Stomach (tissue), 9 donors: ENCODE measurements around the gene HSPA12B. TPM values are rescaled to one million over a fixed set of nuclear protein-coding genes. Genes with fewer than 3 reads are reported as not detected.

ENCODE experiments used
- DNase-seq, 2 donors: peaks; one replicate each; pipeline versions ENCODE4 v3.0.0 to v3.0.0-alpha.2; 2013 to 2019
- H3K27ac ChIP-seq, 5 donors: fragments of 200-600 bp in 4 of 5; sonication (generic) in 4 of 5; one replicate each; pipeline ENCODE4 v1.5.1; 2013 to 2019; ENCODE audit warnings: mild to moderate bottlenecking in 1 of 5, moderate library complexity in 1 of 5
- H3K27me3 ChIP-seq, 3 donors: fragments of 200-600 bp; sonication (generic); one replicate each; pipeline ENCODE4 v1.5.1; 2017 to 2019; ENCODE audit warnings: mixed run types in 1 of 3
- H3K36me3 ChIP-seq, 4 donors: fragments of 200-600 bp; sonication (generic); 1 replicate in 3 of 4; 2 replicates in 1 of 4; pipeline ENCODE4 v1.5.1; 2016 to 2019
- H3K4me1 ChIP-seq, 4 donors: fragments of 200-600 bp; sonication (generic); one replicate each; pipeline ENCODE4 v1.5.1; 2016 to 2019
- H3K4me3 ChIP-seq, 4 donors: fragments of 200-600 bp; sonication (generic) in 3 of 4; one replicate each; pipeline ENCODE4 v1.5.1; 2016 to 2019; ENCODE audit warnings: mild to moderate bottlenecking in 1 of 4
- H3K9me3 ChIP-seq, 4 donors: fragments of 200-600 bp; sonication (generic); one replicate each; pipeline ENCODE4 v1.5.1; 2016 to 2019
- CTCF ChIP-seq, 7 experiments: fragments of 450-650 bp in 4 of 7; fragments of 200-600 bp in 3 of 7; sonication (generic) in 3 of 7; IDR thresholded peaks; one replicate each; pipeline ENCODE4 v1.5.1; 2016 to 2019; ENCODE audit warnings: antibody characterized with exemption in 7 of 7, control low read depth in 2 of 7, mild to moderate bottlenecking in 1 of 7
- EP300 ChIP-seq: sonication (generic); formaldehyde crosslinking; IDR thresholded peaks from one replicate; pipeline ENCODE4 v1.6.1; 2017; ENCODE audit warnings: antibody characterized with exemption
- POLR2A ChIP-seq, 4 donors: fragments of 450-650 bp; IDR thresholded peaks; one replicate each; pipeline ENCODE4 v1.6.1; 2016; ENCODE audit warnings: antibody characterized with exemption in 4 of 4, control low read depth in 2 of 4, mild to moderate bottlenecking in 1 of 4, moderate library complexity in 1 of 4
- POLR2AphosphoS5 ChIP-seq, 3 donors: sonication (generic); formaldehyde crosslinking; IDR thresholded peaks; one replicate each; pipeline ENCODE4 v1.6.1; 2016; ENCODE audit warnings: antibody characterized with exemption in 3 of 3
- WGBS, 5 donors: extraction: QIAGEN DNeasy Blood & Tissue Kit in 3 of 5; methylation state at CpG; one replicate each; pipeline versions ENCODE4 v1.1.5 to v1.1.7; 2013 to 2018; 5-methylcytosine and 5-hydroxymethylcytosine counted together
- intact Hi-C: fragments of 100-400 bp; cut with DNase I; formaldehyde crosslinking; loops from one replicate; pipeline ENCODE4 v1.15.1; 2023; ENCODE audit warnings: low total_unique reads
- polyA plus RNA-seq, 3 donors: library from polyadenylated mRNA; stranded (reverse); fragments of 200-250 nt; gene quantifications; one replicate each; pipeline ENCODE4 v1.2.3, GENCODE V29; 2013
- total RNA-seq, 5 donors: library from RNA; depleted of rRNA; stranded (reverse); fragments of >200 nt; gene quantifications; one replicate each; pipeline versions ENCODE4 v1.1.0 to v1.2.3, GENCODE V29; 2014 to 2016
- donor health status: healthy with polysubstance abuse.
- donor health status: Bipolar disorder and iron deficiency.
- donor health status: healthy.

HSPA12B gene
- total and polyA plus RNA-seq, 8 donors, result 0.87 to 14.3 (median 4.5) TPM

- Histone ChIP-seq H3K27me3 (peaks cover 0 to 18% (median 0%) of the 10 kb centered on the region in 3 donors), H3K27ac (no peak overlapping the region), H3K4me1 (no peaks in the 10 kb centered on the region), H3K9me3 (no peaks in the 10 kb centered on the region), H3K4me3 (no peak overlapping the region), H3K36me3 (no peaks in the 10 kb centered on the region)
- 48 to 62% (median 55%) methylated on average over 6 of the region's 6 CpGs for WGBS, 5 donors
- intact Hi-C loops, result no loop called here
- no peak for TF ChIP-seq CTCF (IDR thresholded peaks at IDR 0.05)
- TF ChIP-seq POLR2A (IDR thresholded peaks at IDR 0.05), result no peak
- TF ChIP-seq POLR2AphosphoS5 (IDR thresholded peaks at IDR 0.05), result no peak
- TF ChIP-seq EP300, result no peak
- no peak for DNase-seq
These were observed 11.9 kb upstream of the HSPA12B start for GRCh38 chr20:3720626-3721025.

DNA sequence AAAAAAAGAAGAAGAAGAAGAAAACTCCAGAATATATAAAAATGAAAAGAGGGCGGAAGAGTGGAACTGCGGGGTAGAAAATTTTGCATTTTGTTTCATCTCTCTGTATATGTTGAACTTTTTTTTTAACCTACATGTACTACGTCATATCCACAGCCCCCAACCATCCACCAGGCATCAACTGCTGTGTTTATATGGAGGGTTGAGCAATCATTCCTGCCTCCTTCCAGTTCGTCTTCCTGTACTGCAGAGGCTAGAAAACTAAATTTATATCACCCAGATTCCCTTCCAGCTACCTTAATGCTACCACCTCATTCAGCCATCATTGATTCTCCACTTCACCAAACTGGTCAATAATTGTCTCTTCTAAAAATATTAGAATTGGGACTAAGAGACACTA is 10.6 kb upstream of the HSPA12B start:
- Histone ChIP-seq H3K27ac (no peak overlapping the region), H3K36me3 (no peaks in the 10 kb centered on the region), H3K4me1 (no peaks in the 10 kb centered on the region), H3K4me3 (no peak overlapping the region), H3K9me3 (no peaks in the 10 kb centered on the region), H3K27me3 (peaks cover 0 to 31% (median 0%) of the 10 kb centered on the region in 3 donors)
- DNase-seq, result no peak
- TF ChIP-seq CTCF (IDR thresholded peaks at IDR 0.05) (no peak), POLR2AphosphoS5 (IDR thresholded peaks at IDR 0.05) (no peak), EP300 (no peak), POLR2A (IDR thresholded peaks at IDR 0.05) (no peak)
- intact Hi-C loops, result no loop called here
- 81 to 89% (median 85%) methylated on average over 4 of the region's 4 CpGs for WGBS, 5 donors

GRCh38 chr20:3723284-3723683 is 9.2 kb upstream of the HSPA12B start:
- Histone ChIP-seq H3K36me3 (no peaks in the 10 kb centered on the region), H3K27ac (no peak overlapping the region), H3K9me3 (no peaks in the 10 kb centered on the region), H3K4me1 (peaks cover 0 to 8% (median 0%) of the 10 kb centered on the region in 4 donors), H3K27me3 (peaks cover 0 to 44% (median 0%) of the 10 kb centered on the region in 3 donors), H3K4me3 (no peak overlapping the region)
- TF ChIP-seq EP300 (no peak), CTCF (IDR thresholded peaks at IDR 0.05) (no peak), POLR2A (IDR thresholded peaks at IDR 0.05) (no peak), POLR2AphosphoS5 (IDR thresholded peaks at IDR 0.05) (no peak)
- WGBS, 5 donors, result 90 to 94% (median 94%) methylated on average over 8 of the region's 8 CpGs
- intact Hi-C loops, result no loop called here
- DNase-seq, result no peak

DNA sequence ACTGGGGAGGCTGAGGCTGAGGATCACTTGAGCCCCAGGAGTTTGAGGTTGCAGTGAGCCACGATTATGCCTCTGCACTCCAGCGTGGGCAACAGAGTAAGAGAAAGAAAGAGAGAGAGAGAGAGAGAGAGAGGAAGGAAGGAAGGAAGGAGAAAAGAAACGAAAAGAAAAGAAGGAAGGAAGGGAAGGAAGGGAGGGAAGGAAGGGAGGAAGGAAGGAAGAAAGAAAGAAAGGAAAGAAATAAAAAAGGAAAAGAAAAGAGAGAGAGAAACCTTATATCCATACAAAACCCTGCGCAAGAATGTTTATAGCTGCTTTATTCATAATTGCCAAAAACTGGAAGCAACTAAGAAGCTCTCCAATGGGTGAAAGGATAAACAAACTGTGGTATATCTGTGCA is 8.1 kb upstream of the HSPA12B start:
- no peaks in the 10 kb centered on the region for H3K9me3 ChIP-seq
- intact Hi-C loops, result no loop called here
- no peaks in the 10 kb centered on the region for H3K36me3 ChIP-seq
- no peak overlapping the region for H3K4me3 ChIP-seq
- TF ChIP-seq POLR2A (IDR thresholded peaks at IDR 0.05), result no peak
- no peak for TF ChIP-seq CTCF (IDR thresholded peaks at IDR 0.05)
- TF ChIP-seq POLR2AphosphoS5 (IDR thresholded peaks at IDR 0.05), result no peak
- no peak for TF ChIP-seq EP300
- peaks cover 0 to 8% (median 0%) of the 10 kb centered on the region in 4 donors for H3K4me1 ChIP-seq
- H3K27ac ChIP-seq, result no peak overlapping the region
- H3K27me3 ChIP-seq, result peaks cover 0 to 48% (median 0%) of the 10 kb centered on the region in 3 donors
- 65 to 75% (median 66%) methylated on average over 4 of the region's 4 CpGs for WGBS, 5 donors
- no peak for DNase-seq
